AML-193 (cell line): ENCODE measurements around the gene KIAA0930.
"Not testable (repeated sequence)": the region's sequence is repeated elsewhere in the genome, so short reads cannot be mapped to it uniquely, and the experiment has no call there.

Experiments used
- DNase-seq, 2 experiments: peaks; one replicate each; lab custom pipeline; 2025; lab: John Stamatoyannopoulos, UW

KIAA0930 gene

DNA sequence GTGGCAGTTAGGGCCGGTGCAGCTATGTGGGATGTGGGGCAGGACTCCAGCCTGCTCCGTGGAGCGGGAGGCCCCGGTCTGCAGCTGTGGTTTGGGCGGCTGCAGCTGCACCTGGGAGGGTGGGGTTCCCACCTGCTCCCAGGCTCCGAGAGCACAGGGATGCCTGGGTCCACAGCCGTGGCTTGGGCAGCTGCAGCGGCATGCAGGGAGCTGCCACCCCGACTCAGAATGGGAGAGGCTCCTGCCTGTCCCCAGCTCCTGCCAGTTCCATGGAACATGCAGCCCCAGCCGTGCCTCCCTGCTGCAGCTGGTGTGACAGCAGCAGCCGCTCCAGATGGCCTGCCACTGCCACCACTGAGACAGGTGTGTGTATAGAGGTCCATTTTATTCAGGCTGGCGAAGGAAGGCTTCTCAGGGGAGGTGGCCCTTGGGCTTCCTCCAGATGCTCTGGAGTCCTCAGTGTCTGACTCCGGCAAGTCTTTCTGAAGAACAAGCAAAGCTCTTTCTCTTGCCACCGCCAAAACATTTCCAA, 22.3 kb upstream of the KIAA0930 start:
- DNase-seq: no peak

GRCh38 chr22:45262195-45262930, 21.7 kb upstream of the KIAA0930 start:
- no peak for DNase-seq

DNA sequence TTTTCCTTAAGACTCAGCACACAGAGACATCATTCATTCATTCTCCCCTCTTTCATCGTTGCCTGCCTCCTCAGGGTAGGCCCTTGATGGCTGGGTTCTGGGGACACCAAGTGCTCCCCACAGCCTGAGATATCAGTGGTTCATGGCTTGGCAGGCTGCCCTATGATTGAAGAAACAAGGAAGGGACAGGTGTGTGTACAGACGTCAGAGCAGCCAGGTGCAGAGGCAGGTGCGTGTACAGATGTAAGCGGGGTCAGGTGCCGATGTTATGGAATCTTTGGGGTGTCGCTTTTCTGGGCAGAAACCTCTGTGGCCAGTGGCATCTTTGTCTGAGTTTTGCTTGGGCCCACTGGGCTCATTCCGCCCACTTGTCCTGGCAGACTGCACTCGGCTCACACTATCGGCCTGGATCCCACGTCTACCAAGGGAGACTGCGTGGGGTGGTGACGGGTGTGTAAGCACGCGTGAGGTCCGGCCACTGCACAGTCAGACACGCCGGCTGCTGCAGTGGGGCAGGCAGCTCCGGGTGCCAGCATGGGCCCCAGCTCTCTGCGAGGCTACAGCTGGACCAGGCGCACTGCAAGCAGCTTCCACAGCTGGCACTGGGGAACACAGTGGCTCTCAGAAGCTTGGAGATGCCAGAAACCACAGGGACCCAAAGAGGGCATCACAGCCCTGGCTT, 20.9 kb upstream of the KIAA0930 start:
- no peak for DNase-seq

DNA sequence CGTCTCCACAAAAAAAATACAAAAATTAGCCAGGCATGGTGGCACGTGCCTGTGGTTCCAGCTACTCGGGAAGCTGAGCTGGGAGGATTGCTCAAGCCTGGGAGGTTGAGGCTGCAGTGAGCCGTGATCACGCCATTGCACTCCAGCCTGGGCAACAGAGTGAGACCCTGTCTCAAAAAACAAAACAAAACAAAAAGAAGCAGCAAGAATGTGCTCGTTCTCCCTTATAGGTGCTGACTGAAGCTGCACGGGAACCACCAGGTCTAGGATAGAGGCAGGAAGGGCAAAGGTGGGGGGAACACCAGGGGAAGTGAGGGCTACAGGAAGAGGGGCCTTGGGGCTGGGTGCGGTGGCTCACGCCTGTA, 19.7 kb upstream of the KIAA0930 start:
- not testable (repeated sequence) for DNase-seq

- no peak for DNase-seq
These were observed 19.2 kb upstream of the KIAA0930 start for GRCh38 chr22:45259754-45260394.

DNA sequence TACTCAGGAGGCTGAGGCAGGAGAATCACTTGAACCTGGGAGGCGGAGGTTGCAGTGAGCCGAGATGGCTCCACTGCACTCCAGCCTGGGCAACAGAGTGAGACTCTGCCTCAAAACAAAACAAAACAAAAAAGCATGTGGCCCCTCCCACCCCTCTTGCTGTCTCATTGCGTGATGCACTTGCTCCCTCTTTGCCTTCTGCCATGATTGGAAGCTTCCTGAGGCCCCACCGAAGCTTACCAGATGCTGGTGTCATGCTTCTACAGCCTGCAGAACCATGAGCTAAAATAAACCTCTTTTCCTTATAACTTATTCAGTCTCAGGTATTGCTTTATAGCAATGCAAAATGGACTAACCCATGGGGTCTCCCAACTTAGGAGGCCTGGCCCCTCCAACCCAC, 17.2 kb upstream of the KIAA0930 start:
- not testable (repeated sequence) for DNase-seq

GRCh38 chr22:45254789-45255278, 14.1 kb upstream of the KIAA0930 start:
- DNase-seq: no peak

GRCh38 chr22:45254388-45254787, 13.7 kb upstream of the KIAA0930 start:
- DNase-seq: no peak

DNA sequence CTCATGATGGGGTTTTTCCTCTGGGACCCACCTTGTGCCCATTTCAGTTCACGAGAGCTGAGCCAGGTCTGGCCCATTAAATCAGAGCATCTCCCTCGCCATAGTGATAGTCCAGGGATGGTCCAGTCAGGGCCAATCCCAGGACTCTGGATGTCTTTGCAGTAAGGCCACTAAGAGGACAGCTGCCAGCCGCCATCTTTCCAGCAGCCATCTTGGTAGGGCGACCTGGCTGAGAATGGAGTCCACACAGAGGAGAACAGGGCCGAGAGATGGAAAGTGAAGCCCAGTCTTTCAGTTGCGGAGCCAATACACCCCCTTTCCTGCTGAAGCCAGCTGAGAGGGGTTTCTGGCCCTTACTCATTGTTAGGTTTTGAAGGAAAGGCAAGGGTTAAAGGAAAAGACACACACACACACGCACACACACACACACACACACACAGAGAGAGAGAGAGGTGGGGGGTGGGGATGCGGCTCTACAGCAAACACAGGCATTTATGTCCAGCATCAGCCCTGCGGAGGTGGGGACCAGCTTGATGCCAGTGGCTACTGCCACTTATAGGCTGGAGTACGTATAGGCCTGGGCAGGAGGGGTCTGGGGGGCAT, 12.4 kb upstream of the KIAA0930 start:
- DNase-seq: no peak

- DNase-seq: no peak
These were observed 11.1 kb upstream of the KIAA0930 start for GRCh38 chr22:45251825-45252224.

- DNase-seq: no peak
These were observed 8.3 kb upstream of the KIAA0930 start for GRCh38 chr22:45248832-45249561.

- no peak for DNase-seq
These were observed 5.6 kb upstream of the KIAA0930 start for GRCh38 chr22:45246060-45246985.

DNA sequence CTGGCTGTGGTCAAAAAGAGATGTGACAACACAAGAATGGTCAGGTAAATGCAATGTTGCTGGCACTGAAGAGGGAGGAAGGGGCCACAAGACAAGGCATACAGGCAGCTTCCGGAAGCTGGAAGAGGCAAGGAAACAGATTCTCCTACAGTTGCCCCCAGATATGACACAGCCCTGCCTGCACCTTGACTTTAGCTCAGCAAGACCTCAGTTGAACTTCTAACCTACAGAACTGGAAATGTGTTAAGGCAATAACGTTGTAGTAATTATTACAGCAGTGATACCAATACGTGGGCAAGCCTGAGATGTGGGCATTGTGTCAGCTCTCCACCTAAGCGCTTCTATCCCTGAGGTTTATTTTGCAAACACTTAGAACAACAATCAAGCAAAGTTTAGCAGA, 4.2 kb upstream of the KIAA0930 start:
- DNase-seq: no peak

DNA sequence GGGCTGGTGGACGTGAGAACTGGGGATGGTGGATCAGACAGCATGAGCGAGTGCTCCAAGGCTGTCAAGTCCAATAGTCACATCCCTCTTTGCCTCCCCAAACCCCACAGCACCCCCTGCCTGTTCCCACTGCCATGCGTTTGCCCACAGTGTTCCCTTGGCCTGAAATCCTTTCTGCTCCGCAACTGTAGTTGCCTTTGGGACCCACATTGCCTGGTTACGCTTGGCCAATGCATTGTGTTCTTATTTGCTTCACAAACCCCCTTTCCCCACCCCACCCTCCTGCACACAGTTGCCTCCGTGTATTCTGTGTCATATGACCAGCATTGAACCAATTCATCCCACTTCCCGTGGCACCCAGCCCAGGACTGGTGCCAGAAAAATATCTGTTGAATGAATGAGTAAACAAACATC, 2.1 kb upstream of the KIAA0930 start:
- DNase-seq: peak; percentile 4 to 11

GRCh38 chr22:45240104-45240809, 437 bp downstream of the KIAA0930 start:
- DNase-seq: peak in 1 of 2 experiments; percentile 10

- DNase-seq: no peak
These were observed 1.0 kb downstream of the KIAA0930 start for GRCh38 chr22:45239681-45240051.

GRCh38 chr22:45238957-45239680, 1.6 kb downstream of the KIAA0930 start:
- peak; percentile 15 to 39 for DNase-seq

DNA sequence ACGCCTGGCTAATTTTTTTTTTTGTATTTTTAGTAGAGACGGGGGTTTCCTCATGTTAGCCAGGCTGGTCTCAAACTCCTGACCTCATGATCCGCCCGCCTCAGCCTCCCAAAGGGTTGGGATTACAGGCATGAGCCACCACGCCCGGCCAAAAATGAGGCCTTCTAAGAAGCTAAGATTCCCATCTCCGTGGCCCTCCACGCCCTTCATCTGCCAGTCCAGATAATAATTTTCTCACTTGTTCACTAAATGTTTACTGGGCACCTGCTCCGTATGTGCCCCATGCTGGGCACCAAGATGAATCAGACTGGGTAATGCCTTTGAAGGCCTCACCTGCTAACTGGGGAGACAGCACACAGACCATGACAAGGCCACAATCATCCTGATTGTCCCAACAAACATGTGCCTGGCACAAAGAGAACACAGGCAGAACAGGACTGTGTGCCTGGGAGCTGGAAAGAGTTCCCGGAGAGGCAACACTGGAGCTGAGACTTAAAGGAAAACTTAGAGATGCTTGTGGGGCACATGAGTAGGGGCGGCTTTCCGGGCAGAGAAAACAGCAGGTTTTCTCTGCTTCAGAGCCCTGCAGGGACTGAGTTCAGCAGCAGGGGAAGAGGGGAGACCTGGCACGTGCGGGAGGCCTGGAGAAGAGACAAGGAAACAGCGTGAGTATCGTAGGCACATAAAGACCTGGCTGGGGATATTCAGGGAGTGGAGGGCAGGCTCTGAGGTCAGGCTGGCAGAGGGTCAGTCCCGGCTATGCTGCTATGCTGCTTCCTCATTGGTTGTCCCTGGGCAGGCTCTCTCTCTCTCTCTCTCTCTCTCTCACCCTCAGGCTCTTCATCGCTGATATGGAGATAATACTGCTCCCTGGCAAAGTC, 2.4 kb downstream of the KIAA0930 start:
- peak; percentile 13 to 75 for DNase-seq
